GM12865 (cell line): ENCODE data around the gene SLC17A7.
"Not testable (repeated sequence)": the region's sequence is repeated elsewhere in the genome, so short reads cannot be mapped to it uniquely, and the experiment has no call there.

Experiments
- DNase-seq: peaks from one replicate; pipeline ENCODE4 v3.0.0; 2010; ENCODE audit warnings: low read depth
- H3K4me3 ChIP-seq: 2 replicates; pipeline ENCODE4 v1.5.1; 2011; ENCODE audit warnings: mild to moderate bottlenecking, low read depth, low read length, control low read depth
- CTCF ChIP-seq: IDR thresholded peaks from 2 replicates; pipeline ENCODE4 v1.5.1; 2011; ENCODE audit warnings: low read length, control low read depth, low read depth, inconsistent platforms; ENCODE audit not compliant: insufficient read depth; ENCODE audit errors: missing control alignments

SLC17A7 gene

GRCh38 chr19:49474542-49474924, 33.2 kb upstream of the SLC17A7 start:
- no peak for TF ChIP-seq CTCF
- H3K4me3 ChIP-seq = peak overlapping the region; percentile 67

DNA sequence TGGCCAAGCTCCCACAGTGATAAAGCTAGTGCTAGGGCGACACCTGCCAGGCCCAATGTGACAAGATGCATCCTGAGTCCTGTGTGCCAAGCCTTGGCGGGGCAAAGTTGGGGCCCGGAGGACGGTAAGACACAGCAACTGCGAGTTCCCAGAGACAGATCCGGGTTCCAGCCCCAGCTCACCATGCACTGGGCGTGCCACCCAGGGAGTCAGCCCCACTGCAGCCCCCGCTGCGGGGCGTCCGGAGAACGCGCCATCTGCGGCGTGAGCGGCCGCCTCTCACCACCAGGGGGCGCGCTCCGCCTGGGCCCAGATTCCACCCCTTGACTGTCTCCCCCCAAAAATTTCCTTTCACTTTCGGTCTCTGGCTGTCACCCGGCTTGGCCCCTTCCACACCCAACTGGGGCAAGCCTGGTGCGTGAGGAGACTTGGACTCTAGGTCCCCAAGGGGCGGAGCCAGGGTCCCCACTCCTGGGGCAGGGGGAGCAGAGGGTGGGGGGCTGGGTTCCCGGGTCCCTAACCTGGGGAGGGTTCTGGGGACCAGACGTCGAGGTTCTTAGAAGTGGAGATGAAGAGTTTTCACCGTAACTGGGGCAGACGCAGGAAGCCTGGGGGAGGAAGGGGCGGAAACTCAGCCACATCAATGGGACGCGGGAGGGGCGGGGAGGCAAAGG, 32.7 kb upstream of the SLC17A7 start, which contains the start of gene FLT3LG:
Gene FLT3LG, plus strand, starts transcription at position 348 of the 674 bp plus-strand sequence. CDS start 425 bp downstream, outside the sequence.
- H3K4me3 ChIP-seq = peak within 1 kb of the TSS; percentile 67
- peak; percentile 98 for TF ChIP-seq CTCF
- peak; percentile 93 for DNase-seq

More at GRCh38 chr19:49474542-49474924, 33.2 kb upstream of the SLC17A7 start:
- DNase-seq = no peak

GRCh38 chr19:49473501-49473867, 32.2 kb upstream of the SLC17A7 start:
- peak overlapping the region; percentile 67 for H3K4me3 ChIP-seq

DNA sequence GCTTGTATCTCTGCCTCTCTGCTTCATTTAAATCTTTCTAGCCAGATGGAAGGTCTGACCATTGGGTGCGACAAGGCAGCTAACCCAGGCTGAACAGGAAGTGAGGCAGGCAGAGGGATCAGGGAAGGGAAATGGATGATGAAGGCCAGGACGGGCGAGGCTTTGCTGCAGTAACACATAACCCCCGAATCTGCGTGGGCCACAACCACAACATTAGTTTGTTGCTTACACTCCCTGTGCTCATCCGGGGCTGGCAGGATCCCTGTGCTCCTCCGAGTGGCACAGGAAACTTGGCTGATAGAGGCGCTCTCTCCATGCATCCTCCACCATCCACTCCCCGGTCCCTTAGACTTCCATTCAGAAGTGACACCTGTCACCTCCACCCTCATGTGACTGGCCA, 31.6 kb upstream of the SLC17A7 start:
- no peak for DNase-seq
- no peak overlapping the region for H3K4me3 ChIP-seq
- TF ChIP-seq CTCF = no peak

More at GRCh38 chr19:49473501-49473867, 32.2 kb upstream of the SLC17A7 start:
- not testable (repeated sequence) for DNase-seq

GRCh38 chr19:49470615-49470978, 29.3 kb upstream of the SLC17A7 start:
- no peak for DNase-seq
- no peak overlapping the region for H3K4me3 ChIP-seq
- TF ChIP-seq CTCF = no peak

- no peak overlapping the region for H3K4me3 ChIP-seq
- peak; percentile 96 for DNase-seq
- TF ChIP-seq CTCF = peak; percentile 83
Observed at GRCh38 chr19:49469828-49470614, 28.7 kb upstream of the SLC17A7 start.

DNA sequence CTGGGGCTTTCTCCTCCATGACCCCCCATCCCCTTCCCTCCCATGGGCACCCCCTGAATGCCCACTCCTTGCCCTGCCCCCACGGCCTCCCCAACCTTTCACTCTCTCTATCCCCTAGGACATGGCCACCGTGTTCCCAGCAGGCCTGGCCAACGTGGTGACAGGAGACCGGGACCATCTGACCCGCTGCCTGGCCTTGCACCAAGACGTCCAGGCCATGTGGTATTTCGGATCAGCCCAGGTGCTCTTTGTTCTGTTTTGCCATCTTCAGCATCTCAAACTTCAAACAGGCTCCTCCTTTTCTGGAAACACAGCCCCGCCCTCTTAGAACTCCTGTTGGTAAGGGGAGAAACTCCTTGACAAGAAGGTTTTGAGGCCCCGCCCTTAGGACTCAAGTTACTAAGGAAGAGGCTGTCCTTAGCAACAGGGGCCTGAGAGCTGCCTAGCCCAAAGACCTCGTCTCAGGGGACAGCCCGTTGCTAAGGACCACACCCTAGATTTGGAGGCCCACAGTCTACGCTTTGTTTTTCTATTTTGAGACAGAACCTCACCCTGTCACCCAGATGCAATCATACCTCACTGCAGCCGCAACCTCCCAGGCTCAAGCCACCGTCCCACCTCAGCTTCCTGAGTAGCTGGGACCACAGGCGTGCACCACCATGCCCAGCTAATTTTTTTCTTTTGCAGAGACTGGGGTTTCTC, 27.6 kb upstream of the SLC17A7 start:
- H3K4me3 ChIP-seq = no peak overlapping the region
- no peak for TF ChIP-seq CTCF
- DNase-seq = peak; percentile 98
